GM21528 (cell line): ENCODE data around the gene INVS.

Source experiments
- ATAC-seq: cut with Tn5 transposase; IDR thresholded peaks from one replicate; pipeline ENCODE4 v1.9.1; 2021; ENCODE audit warnings: mild to moderate bottlenecking, moderate library complexity; ENCODE audit not compliant: unreplicated experiment, low FRiP score

INVS gene

GRCh38 chr9:100186356-100186755 is 87.3 kb downstream of the INVS start:
- no peak for ATAC-seq

- ATAC-seq: no peak
Measured at GRCh38 chr9:100190339-100190738, 91.3 kb downstream of the INVS start.

- ATAC-seq: no peak
Measured at GRCh38 chr9:100191264-100191663, 92.2 kb downstream of the INVS start.

- ATAC-seq: no peak
Measured at GRCh38 chr9:100193078-100193477, 94.0 kb downstream of the INVS start.

- no peak for ATAC-seq
Measured at GRCh38 chr9:100196215-100196614, 97.2 kb downstream of the INVS start.

- no peak for ATAC-seq
Measured at GRCh38 chr9:100196828-100197227, 97.8 kb downstream of the INVS start.

GRCh38 chr9:100197553-100197952 is 98.5 kb downstream of the INVS start:
- no peak for ATAC-seq

GRCh38 chr9:100202806-100203205 is 103.8 kb downstream of the INVS start:
- no peak for ATAC-seq

- no peak for ATAC-seq
Measured at GRCh38 chr9:100204796-100205195, 105.8 kb downstream of the INVS start.

- no peak for ATAC-seq
Measured at GRCh38 chr9:100206899-100207298, 107.9 kb downstream of the INVS start.

GRCh38 chr9:100208673-100209072 is 109.6 kb downstream of the INVS start:
- no peak for ATAC-seq

- no peak for ATAC-seq
Measured at GRCh38 chr9:100211476-100211875, 112.4 kb downstream of the INVS start.

- ATAC-seq: no peak
Measured at GRCh38 chr9:100213730-100214477, 114.9 kb downstream of the INVS start.

- peak; percentile 57 for ATAC-seq
Measured at GRCh38 chr9:100216178-100216787, 117.2 kb downstream of the INVS start.

GRCh38 chr9:100217536-100217935 is 118.5 kb downstream of the INVS start:
- no peak for ATAC-seq

- no peak for ATAC-seq
Measured at GRCh38 chr9:100219347-100219746, 120.3 kb downstream of the INVS start.

GRCh38 chr9:100220936-100221335 is 121.9 kb downstream of the INVS start:
- no peak for ATAC-seq

GRCh38 chr9:100221538-100221937 is 122.5 kb downstream of the INVS start:
- no peak for ATAC-seq

GRCh38 chr9:100222674-100223073 is 123.6 kb downstream of the INVS start:
- ATAC-seq: no peak

GRCh38 chr9:100227636-100228035 is 128.6 kb downstream of the INVS start:
- no peak for ATAC-seq

GRCh38 chr9:100228352-100228869 is 129.4 kb downstream of the INVS start:
- no peak for ATAC-seq

GRCh38 chr9:100229136-100229535 is 130.1 kb downstream of the INVS start:
- no peak for ATAC-seq
